ENCODE data around the gene PTPRR. TPM values are rescaled to one million over a fixed set of nuclear protein-coding genes. Genes with fewer than 3 reads are reported as not detected.

The PTPRR gene
- total RNA-seq, 1 experiment from 2014 or later, result 0.46 TPM

- no peak for TF ChIP-seq ZNF425 (CRISPR knock-in tag; conservative IDR thresholded peaks at IDR 0.05)
- no peak for TF ChIP-seq ATF2 (CRISPR knock-in tag; IDR thresholded peaks at IDR 0.05; ENCODE audit: borderline replicate concordance, low read depth)
- TF ChIP-seq ZNF232 (CRISPR knock-in tag; IDR thresholded peaks at IDR 0.05), result no peak
- TF ChIP-seq NFATC4 (CRISPR knock-in tag; IDR thresholded peaks at IDR 0.05), result no peak
- TF ChIP-seq JAZF1 (CRISPR knock-in tag; IDR thresholded peaks at IDR 0.05), result no peak
- TF ChIP-seq FOXK1 (CRISPR knock-in tag; IDR thresholded peaks at IDR 0.05), result no peak
- TF ChIP-seq TEAD1 (CRISPR knock-in tag; IDR thresholded peaks at IDR 0.05), result no peak
- TF ChIP-seq GABPB1 (CRISPR knock-in tag; IDR thresholded peaks at IDR 0.05), result no peak
- TF ChIP-seq, protein P1, sequence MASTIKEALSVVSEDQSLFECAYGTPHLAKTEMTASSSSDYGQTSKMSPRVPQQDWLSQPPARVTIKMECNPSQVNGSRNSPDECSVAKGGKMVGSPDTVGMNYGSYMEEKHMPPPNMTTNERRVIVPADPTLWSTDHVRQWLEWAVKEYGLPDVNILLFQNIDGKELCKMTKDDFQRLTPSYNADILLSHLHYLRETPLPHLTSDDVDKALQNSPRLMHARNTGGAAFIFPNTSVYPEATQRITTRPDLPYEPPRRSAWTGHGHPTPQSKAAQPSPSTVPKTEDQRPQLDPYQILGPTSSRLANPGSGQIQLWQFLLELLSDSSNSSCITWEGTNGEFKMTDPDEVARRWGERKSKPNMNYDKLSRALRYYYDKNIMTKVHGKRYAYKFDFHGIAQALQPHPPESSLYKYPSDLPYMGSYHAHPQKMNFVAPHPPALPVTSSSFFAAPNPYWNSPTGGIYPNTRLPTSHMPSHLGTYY (CRISPR knock-in tag; IDR thresholded peaks at IDR 0.05), result no peak
- no peak for TF ChIP-seq ZNF423 (CRISPR knock-in tag; IDR thresholded peaks at IDR 0.05)
- no peak for TF ChIP-seq ZMAT4 (CRISPR knock-in tag; IDR thresholded peaks at IDR 0.05)
- no peak for TF ChIP-seq RELA (CRISPR knock-in tag; IDR thresholded peaks at IDR 0.05; ENCODE audit: borderline replicate concordance)
- no peak for TF ChIP-seq TP53 (CRISPR knock-in tag; IDR thresholded peaks at IDR 0.05)
- TF ChIP-seq RORB (CRISPR knock-in tag; IDR thresholded peaks at IDR 0.05), result no peak
- no peak for TF ChIP-seq SMAD4 (CRISPR knock-in tag; IDR thresholded peaks at IDR 0.05)
- POLR2A ChIA-PET, result no interaction called here
- no peak overlapping the region for H3K27ac Mint-ChIP-seq
- no peak for DNase-seq (ENCODE audit: low spot score)
- H3K27me3 Mint-ChIP-seq (ENCODE audit: low read depth), result no peaks in the 10 kb centered on the region
- CTCF ChIA-PET, result no interaction called here
- H3K9me3 Mint-ChIP-seq, result no peaks in the 10 kb centered on the region
- peaks cover 4% of the 10 kb centered on the region for H3K4me1 Mint-ChIP-seq
- no peak for ATAC-seq
- no peaks in the 10 kb centered on the region for H3K36me3 Mint-ChIP-seq
- no peak overlapping the region for H3K4me3 Mint-ChIP-seq
These were observed 41.8 kb upstream of the PTPRR start for GRCh38 chr12:70962226-70962794.

- Mint-ChIP-seq H3K27me3 (ENCODE audit: low read depth) (no peaks in the 10 kb centered on the region), H3K27ac (no peak overlapping the region), H3K9me3 (no peaks in the 10 kb centered on the region), H3K4me1 (no peaks in the 10 kb centered on the region), H3K36me3 (no peaks in the 10 kb centered on the region), H3K4me3 (no peak overlapping the region)
- ATAC-seq (no peak), DNase-seq (ENCODE audit: low spot score) (no peak)
- ChIA-PET CTCF (no interaction called here), POLR2A (no interaction called here)
- TF ChIP-seq RORB (CRISPR knock-in tag; IDR thresholded peaks at IDR 0.05), result no peak
- no peak for TF ChIP-seq FOXJ3 (CRISPR knock-in tag; IDR thresholded peaks at IDR 0.05; ENCODE audit: borderline replicate concordance)
- TF ChIP-seq CREB1 (CRISPR knock-in tag; IDR thresholded peaks at IDR 0.05), result no peak
- TF ChIP-seq, protein P2, sequence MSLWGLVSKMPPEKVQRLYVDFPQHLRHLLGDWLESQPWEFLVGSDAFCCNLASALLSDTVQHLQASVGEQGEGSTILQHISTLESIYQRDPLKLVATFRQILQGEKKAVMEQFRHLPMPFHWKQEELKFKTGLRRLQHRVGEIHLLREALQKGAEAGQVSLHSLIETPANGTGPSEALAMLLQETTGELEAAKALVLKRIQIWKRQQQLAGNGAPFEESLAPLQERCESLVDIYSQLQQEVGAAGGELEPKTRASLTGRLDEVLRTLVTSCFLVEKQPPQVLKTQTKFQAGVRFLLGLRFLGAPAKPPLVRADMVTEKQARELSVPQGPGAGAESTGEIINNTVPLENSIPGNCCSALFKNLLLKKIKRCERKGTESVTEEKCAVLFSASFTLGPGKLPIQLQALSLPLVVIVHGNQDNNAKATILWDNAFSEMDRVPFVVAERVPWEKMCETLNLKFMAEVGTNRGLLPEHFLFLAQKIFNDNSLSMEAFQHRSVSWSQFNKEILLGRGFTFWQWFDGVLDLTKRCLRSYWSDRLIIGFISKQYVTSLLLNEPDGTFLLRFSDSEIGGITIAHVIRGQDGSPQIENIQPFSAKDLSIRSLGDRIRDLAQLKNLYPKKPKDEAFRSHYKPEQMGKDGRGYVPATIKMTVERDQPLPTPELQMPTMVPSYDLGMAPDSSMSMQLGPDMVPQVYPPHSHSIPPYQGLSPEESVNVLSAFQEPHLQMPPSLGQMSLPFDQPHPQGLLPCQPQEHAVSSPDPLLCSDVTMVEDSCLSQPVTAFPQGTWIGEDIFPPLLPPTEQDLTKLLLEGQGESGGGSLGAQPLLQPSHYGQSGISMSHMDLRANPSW (CRISPR knock-in tag; conservative IDR thresholded peaks at IDR 0.05; ENCODE audit: low read depth), result no peak
- TF ChIP-seq, protein P3, sequence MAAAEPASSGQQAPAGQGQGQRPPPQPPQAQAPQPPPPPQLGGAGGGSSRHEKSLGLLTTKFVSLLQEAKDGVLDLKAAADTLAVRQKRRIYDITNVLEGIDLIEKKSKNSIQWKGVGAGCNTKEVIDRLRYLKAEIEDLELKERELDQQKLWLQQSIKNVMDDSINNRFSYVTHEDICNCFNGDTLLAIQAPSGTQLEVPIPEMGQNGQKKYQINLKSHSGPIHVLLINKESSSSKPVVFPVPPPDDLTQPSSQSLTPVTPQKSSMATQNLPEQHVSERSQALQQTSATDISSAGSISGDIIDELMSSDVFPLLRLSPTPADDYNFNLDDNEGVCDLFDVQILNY (CRISPR knock-in tag; IDR thresholded peaks at IDR 0.05), result no peak
- no peak for TF ChIP-seq ZNF317 (CRISPR knock-in tag; IDR thresholded peaks at IDR 0.05; ENCODE audit: borderline replicate concordance, low read depth)
- TF ChIP-seq ZSCAN18 (CRISPR knock-in tag; IDR thresholded peaks at IDR 0.05), result no peak
- TF ChIP-seq IRF1 (CRISPR knock-in tag; IDR thresholded peaks at IDR 0.05), result no peak
- no peak for TF ChIP-seq TCF7 (CRISPR knock-in tag; IDR thresholded peaks at IDR 0.05; ENCODE audit: low read depth)
- no peak for TF ChIP-seq NR3C1 (CRISPR knock-in tag; conservative IDR thresholded peaks at IDR 0.05; ENCODE audit: low read depth)
- TF ChIP-seq ELF4 (CRISPR knock-in tag; IDR thresholded peaks at IDR 0.05; ENCODE audit: low read depth), result no peak
These were observed 39.9 kb upstream of the PTPRR start for GRCh38 chr12:70960484-70960883.

Measured in WTC11 (cell line).